Smooth muscle cell of the brain vasculature (primary cell): ENCODE measurements around the gene RAB31.

Experiments
- DNase-seq: peaks from one replicate; pipeline ENCODE4 v3.0.0-alpha.2; 2012; ENCODE audit warnings: low read depth, low spot score

RAB31 gene

GRCh38 chr18:9691235-9691634 lies 16.9 kb upstream of the RAB31 start:
- DNase-seq = no peak

- DNase-seq = no peak
Measured at GRCh38 chr18:9694174-9694573, 13.9 kb upstream of the RAB31 start.

- DNase-seq = no peak
Measured at GRCh38 chr18:9694952-9695495, 13.1 kb upstream of the RAB31 start.

GRCh38 chr18:9695605-9696004 lies 12.5 kb upstream of the RAB31 start:
- no peak for DNase-seq

GRCh38 chr18:9696112-9696511 lies 12.0 kb upstream of the RAB31 start:
- DNase-seq = no peak

- DNase-seq = no peak
Measured at GRCh38 chr18:9696701-9697100, 11.4 kb upstream of the RAB31 start.

GRCh38 chr18:9697121-9697520 lies 11.0 kb upstream of the RAB31 start:
- DNase-seq = no peak

- DNase-seq = no peak
Measured at GRCh38 chr18:9698497-9698896, 9.6 kb upstream of the RAB31 start.

- DNase-seq = no peak
Measured at GRCh38 chr18:9700261-9700796, 7.8 kb upstream of the RAB31 start.

GRCh38 chr18:9701609-9702349 lies 6.3 kb upstream of the RAB31 start:
- no peak for DNase-seq

GRCh38 chr18:9704233-9705118 lies 3.6 kb upstream of the RAB31 start:
- no peak for DNase-seq

- DNase-seq = no peak
Measured at GRCh38 chr18:9705183-9705829, 2.8 kb upstream of the RAB31 start.

GRCh38 chr18:9706081-9706935 lies 1.8 kb upstream of the RAB31 start:
- no peak for DNase-seq

GRCh38 chr18:9707381-9708056 lies 582 bp upstream of the RAB31 start:
- no peak for DNase-seq

- no peak for DNase-seq
Measured at GRCh38 chr18:9708434-9709303, 568 bp downstream of the RAB31 start.

GRCh38 chr18:9709304-9709877 lies 1.3 kb downstream of the RAB31 start:
- no peak for DNase-seq

GRCh38 chr18:9710037-9710436 lies 1.9 kb downstream of the RAB31 start:
- no peak for DNase-seq

GRCh38 chr18:9711361-9712129 lies 3.4 kb downstream of the RAB31 start:
- DNase-seq = no peak
